ENCODE measurements around the gene CLEC18C.
"Not testable (repeated sequence)": the region's sequence is repeated elsewhere in the genome, so short reads cannot be mapped to it uniquely, and the experiment has no call there.

DNA sequence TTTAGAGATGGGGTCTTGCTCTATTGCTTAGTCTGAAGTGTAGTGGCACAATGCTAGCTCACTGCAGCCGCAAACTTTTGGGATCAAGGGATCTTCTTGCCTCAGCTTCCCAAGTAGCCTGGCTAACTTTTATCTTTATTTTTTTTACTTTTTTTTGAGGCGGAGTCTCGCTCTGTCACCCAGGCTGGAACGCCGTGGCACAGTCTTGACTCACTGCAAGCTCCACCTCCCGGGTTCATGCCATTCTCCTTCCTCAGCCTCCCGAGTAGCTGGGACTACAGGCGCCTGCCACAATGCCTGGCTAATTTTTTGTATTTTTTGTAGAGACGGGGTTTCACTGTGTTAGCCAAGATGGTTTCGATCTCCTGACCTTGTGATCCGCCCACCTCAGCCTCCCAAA lies 47.4 kb upstream of the CLEC18C start:
- TF ChIP-seq EZH2 (IDR thresholded peaks at IDR 0.05; ENCODE audit: borderline replicate concordance, low read length), result not testable (repeated sequence)
- TF ChIP-seq, protein P1, sequence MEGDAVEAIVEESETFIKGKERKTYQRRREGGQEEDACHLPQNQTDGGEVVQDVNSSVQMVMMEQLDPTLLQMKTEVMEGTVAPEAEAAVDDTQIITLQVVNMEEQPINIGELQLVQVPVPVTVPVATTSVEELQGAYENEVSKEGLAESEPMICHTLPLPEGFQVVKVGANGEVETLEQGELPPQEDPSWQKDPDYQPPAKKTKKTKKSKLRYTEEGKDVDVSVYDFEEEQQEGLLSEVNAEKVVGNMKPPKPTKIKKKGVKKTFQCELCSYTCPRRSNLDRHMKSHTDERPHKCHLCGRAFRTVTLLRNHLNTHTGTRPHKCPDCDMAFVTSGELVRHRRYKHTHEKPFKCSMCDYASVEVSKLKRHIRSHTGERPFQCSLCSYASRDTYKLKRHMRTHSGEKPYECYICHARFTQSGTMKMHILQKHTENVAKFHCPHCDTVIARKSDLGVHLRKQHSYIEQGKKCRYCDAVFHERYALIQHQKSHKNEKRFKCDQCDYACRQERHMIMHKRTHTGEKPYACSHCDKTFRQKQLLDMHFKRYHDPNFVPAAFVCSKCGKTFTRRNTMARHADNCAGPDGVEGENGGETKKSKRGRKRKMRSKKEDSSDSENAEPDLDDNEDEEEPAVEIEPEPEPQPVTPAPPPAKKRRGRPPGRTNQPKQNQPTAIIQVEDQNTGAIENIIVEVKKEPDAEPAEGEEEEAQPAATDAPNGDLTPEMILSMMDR (conservative IDR thresholded peaks at IDR 0.05 in 1 of 2, IDR thresholded peaks at IDR 0.05 in 1 of 2; ENCODE audit: extremely low read depth in 1 of 2, insufficient read depth in 1 of 2, low read depth in 1 of 2, low read length in 2 of 2), result not testable (repeated sequence)

All from mammary epithelial cell (primary cell).